PFSK-1 (cell line): ENCODE data around the gene LCK.

Experiments
- POLR2AphosphoS5 ChIP-seq: IDR thresholded peaks from 2 replicates; pipeline ENCODE4 v1.6.1; 2012; ENCODE audit warnings: low read depth, mild to moderate bottlenecking, control low read depth, low read length, moderate library complexity
- SIN3A ChIP-seq: IDR thresholded peaks from 2 replicates; pipeline ENCODE4 v1.6.1; 2012; ENCODE audit warnings: mild to moderate bottlenecking, low read length, moderate library complexity, borderline replicate concordance; ENCODE audit not compliant: insufficient read depth

DNA sequence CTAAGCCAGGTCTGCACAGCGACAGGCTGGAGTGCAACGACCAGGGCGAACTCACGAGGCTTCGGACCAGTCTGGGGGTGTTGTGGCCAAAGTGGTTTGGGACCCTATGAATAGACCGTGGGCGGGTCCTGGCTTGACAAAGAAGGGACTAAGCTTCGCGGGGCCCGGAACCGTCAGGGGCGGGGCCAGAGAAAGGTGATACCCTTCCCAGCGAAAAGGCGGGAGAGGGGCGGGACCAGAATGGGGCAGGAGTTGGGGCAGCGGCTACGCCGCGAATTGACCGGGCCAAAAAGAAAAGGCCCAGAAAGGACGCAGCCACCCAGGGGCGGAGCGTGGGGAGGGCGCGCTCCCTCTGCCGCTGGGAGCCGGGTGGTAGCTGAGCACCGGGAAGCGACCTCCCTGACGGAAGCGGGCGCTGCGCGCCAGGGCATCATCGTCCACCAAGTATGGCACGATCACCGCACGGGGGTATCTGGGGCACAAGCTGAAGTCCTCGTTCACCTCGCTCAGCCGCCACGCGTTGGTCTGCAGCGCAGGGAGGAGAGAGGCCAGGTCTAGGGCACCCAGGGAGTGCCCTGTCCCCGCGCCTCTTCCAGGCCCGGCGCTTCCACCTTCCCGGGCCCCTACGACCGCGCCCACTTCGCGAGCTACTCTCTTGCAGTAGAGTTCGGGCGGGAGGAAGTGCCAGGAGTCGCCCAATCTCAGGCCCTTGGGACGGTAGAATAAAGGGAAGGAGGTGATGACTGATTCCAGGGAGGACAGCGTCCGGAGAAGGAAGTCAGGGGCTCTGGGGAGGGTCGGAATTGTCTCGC is 10.7 kb upstream of the LCK start:
- TF ChIP-seq POLR2AphosphoS5 = no peak
- no peak for TF ChIP-seq SIN3A
